HG03442 (cell line): ENCODE results near the gene TM4SF18.
A peak's percentile ranks its signal among the peaks of the same experiment; 100 is the strongest.
"Not testable (repeated sequence)": the region's sequence is repeated elsewhere in the genome, so short reads cannot be mapped to it uniquely, and the experiment has no call there.

Experiments used
- ATAC-seq: cut with Tn5 transposase; IDR thresholded peaks from one replicate; pipeline ENCODE4 v1.9.1; 2021; ENCODE audit warnings: mild to moderate bottlenecking, moderate library complexity; ENCODE audit not compliant: unreplicated experiment

Gene TM4SF18, protein sequence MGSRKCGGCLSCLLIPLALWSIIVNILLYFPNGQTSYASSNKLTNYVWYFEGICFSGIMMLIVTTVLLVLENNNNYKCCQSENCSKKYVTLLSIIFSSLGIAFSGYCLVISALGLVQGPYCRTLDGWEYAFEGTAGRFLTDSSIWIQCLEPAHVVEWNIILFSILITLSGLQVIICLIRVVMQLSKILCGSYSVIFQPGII

DNA sequence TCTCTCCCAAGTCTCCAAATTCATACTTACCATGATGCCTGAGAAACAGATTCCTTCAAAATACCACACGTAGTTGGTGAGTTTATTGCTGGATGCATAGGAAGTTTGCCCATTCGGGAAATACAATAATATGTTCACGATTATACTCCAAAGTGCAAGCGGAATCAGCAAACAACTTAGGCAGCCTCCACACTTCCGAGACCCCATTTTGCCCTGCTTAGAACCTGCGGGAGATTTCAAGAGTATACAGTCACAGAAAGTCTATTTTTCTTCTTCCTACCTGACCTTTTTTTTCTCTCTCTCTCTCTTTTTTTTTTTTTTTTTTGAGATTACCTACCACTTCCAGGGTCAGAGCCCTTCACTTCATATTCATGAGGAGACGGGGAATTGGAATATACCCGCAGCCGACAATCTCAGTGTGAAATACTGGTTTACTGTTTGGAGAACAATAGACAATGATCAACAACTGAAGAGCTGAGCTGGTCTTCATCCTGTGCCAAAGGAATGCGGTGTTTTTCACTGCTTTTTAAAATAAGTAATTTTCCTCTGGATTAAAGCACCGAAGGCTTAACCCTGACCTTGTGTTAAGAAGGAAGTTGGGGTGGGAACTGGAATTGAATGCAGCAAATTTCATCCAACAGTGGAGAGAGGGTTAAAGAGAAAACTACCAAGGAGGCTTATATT lies at the start of gene TM4SF18:
Gene TM4SF18, minus strand, starts transcription at position 461 of the 684 bp plus-strand sequence. Its CDS starts 254 bp downstream, at position 207.
- no peak for ATAC-seq

DNA sequence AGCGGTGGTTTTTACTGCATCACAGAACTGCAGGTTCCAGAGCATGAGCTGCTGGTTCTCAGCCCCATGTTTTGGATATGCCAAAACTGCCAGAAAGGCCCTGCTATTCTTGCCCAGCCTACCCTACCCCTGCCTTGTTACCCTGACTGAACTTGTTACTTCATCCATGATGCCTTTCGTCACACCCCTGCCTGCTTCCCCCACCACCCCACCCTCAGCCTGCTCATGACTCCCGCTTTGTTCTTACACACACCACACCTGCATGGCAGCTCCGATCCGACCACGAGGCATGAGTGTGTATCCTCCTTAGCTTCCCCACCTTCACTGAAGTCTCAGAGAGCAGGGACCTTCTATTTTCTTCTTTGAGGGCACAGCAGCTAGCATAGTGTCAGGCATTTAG lies 49.1 kb upstream of the TM4SF18 start:
- ATAC-seq, result no peak

DNA sequence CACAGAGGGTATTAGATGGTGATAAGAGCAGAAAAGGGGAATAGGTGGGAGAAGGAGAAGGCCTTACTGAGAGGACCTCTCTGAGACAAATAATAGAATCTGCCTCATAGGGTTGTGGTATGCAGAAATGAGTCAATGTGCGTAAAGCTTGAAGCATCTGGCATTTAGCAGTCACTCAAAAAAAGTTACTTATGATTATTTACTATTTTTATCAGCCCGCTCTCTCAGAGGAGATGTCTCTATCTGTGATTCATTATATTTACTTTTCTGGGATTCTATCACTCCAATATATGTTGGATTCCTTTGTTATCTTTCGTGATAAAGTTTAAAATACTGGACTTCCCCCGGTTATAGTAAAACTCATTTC lies 48.6 kb upstream of the TM4SF18 start:
- ATAC-seq, result peak; percentile 80

DNA sequence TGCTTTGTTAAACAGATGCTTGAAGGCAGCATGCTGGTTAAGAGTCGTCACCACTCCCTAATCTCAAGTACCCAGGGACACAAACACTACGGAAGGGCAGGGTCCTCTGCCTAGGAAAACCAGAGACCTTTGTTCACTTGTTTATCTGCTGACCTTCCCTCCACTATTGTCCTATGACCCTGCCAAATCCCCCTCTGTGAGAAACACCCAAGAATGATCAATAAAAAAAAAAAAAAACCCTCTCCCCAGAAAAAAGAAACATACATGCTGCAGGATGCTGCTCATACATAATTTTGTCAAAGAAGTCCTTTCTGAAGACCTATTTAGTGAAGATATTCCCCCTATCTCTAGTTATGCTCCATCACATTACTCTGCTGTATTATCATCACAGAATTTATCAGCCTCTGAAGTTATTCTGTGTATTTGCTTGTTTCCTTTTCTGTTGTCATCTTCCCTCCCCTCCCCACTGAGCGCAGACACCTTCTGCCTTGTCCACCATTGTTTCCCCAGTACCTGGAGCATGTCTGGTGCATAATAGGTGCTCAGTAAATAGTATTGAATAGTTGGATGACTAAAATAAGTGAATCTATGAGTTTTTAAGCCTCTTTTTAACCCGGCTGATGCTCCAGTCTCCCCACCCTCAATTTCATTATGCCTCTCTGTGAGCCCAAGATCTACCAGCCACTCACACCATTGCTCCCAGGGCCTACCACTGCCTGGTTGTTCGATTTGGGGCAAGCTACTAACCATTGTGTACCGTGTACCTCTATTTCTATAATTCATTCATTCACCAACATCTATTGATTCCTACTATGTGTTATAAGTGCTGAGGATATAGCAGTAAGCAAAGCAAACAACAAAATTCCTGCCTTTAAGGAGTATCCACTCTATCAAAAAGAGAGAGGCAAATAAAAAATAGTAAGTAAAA lies 48.0 kb upstream of the TM4SF18 start:
- no peak for ATAC-seq

DNA sequence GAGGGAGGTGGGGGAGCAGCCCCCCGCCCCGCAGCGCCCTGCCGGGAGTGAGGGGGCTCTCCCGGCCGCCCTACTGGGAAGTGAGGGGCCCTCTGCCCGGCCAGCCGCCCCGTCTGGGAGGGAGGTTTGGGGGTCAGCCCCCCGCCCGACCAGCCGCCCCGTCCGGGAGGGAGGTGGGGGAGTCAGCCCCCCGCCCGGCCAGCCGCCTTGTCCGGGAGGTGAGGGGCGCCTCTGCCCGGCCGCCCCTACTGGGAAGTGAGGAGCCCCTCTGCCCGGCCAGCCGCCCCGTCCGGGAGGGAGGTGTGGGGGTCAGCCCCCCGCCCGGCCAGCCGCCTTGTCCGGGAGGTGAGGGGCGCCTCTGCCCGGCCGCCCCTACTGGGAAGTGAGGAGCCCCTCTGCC lies 46.8 kb upstream of the TM4SF18 start:
- ATAC-seq, result not testable (repeated sequence)

DNA sequence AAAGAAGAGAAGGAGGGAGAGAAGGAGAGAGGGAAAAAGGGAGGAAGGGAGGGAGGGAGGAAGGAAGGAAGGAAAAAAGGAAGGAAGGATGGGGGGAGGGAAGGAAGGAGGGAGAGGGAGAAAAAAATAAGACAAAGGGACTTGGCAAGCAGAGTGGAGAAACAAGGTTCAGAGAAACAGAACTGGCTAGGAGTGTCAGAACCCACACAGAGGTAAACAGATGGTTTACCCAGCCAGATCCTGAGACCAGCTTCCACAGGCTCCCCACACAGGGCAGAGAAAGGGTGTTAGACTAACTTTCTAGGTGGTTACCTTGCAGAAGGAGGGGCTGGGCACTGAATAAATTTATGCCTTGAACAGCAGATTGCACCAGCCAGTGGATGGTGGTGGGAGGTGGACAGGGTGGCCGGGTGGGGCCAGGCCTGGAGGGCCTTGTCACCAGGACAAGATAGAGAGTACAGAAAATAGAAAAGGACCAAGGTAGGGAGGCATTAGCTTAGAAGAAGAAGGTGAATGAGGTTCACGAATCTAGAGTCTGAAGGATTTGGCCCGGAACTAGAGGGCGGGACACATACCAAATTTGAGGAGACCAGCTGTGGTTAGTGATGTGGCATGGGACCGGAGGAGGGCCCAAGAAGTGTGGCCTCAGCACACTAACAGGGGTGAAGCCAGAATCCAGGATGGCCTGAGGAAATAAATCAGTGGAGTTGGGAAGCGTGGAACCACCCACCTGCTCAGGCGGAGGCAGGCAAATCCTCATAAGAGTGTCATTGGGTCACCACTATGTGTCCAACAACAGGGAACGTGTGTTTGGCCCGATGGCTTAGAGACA lies 45.3 kb upstream of the TM4SF18 start:
- ATAC-seq, result no peak

DNA sequence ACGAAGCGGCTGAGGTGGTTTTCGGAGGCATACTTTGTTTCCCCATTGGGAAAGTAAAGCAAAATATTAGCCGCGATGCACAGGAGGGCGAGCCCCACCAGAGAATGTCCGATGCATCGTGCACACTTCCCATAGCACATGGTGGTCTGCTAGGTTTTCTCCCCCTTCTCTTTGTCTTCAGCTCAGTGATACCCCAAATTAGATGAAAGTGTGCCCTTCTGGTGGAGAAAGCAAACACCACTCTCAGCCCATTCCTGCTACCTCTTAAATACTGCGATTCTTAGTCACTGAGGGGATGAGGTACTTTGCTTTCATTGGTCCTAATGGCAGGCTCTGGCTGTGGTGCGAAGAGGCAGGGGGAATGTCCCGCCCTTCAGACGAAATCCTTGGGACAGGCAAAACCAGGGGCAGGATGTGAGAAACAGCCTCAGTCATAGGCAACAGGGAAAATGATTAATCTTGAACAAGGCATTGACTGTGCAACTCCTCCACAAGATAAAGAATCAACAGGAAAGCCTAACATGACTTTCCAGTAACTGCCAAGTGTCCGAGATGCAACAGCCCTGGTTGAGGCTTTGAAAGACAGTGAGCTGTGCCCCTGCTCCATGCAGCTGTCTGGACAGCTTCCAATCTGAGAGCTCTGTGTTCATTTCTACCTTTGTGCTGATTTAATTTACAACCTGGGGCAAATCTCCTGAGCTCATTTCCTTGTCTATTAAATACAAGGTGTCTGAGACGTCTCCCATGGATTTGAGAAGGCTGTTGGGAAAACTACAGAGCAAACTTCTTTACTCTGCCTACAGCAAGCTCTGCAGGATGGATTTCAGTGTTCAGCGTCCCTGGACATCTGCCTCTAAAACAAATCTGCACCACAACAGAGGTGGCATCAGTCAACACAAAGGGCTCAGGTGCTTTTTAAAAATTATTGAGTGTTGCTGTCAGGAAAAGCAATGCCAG lies 44.2 kb upstream of the TM4SF18 start, which contains the start of gene TM4SF1:
Gene TM4SF1, minus strand, starts transcription at position 242 of the 957 bp plus-strand sequence. Its CDS starts 102 bp downstream, at position 140.
- ATAC-seq, result no peak

DNA sequence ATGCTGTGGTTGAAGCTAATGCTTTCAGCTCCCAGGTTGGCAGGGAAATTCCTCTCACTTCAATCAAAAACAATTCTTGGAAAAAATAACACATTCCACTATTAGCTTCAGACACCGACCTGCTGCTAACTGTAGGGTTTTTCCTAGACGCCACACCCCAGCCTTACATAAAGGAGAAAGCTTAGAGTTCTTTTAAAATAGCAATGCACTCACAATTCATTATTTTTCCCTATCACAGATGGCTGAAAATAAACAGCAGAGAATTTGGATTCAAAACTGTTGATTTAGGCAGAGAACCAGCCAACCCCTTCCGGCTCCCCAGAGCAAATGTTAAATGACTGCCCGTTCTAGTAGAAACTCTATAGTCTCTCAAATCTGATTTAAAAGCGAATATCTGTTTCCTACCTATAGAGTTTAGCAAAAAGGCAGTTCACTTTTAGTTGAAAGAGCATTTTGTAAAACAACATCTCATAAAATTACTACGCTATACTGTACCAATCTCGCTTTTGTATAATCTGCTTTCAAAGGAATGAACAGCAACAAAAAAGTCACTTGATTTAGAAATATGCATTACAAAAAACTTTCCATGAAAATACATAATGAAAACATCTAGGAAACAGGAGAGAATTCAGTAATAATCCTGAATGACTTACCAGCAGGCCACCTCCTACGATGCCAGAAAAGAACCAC lies 43.4 kb upstream of the TM4SF18 start:
- no peak for ATAC-seq

DNA sequence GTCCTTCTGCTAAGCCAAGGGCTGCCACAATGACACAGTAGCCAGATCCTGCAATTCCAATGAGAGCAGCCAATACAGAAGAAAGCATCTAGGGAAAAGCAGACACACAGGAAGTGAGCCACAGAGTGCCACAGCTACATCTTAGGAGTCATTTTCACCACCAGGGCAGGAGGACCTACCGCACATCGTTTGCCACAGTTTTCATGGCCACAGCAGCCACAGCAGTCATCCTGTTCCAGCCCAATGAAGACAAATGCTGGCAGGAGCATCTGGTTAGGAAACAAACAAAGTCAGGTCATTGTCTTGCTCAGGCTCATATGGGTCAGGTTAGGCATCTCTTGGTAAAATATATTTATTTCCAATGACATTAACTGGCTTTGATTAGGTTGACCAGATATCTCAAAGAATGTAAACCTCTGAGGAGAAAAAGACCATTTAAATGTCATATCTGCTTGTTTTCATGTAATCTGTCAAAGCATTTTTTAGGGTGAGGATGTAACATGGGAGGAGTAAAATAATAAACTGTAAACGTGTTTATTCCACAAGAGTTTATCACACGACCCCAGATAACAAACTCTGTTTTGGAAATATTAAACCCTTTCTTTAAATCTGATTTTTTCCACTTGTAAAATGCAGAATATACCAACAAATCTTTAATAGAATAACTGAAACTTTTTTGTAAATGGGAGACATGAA lies 42.2 kb upstream of the TM4SF18 start:
- ATAC-seq, result no peak

DNA sequence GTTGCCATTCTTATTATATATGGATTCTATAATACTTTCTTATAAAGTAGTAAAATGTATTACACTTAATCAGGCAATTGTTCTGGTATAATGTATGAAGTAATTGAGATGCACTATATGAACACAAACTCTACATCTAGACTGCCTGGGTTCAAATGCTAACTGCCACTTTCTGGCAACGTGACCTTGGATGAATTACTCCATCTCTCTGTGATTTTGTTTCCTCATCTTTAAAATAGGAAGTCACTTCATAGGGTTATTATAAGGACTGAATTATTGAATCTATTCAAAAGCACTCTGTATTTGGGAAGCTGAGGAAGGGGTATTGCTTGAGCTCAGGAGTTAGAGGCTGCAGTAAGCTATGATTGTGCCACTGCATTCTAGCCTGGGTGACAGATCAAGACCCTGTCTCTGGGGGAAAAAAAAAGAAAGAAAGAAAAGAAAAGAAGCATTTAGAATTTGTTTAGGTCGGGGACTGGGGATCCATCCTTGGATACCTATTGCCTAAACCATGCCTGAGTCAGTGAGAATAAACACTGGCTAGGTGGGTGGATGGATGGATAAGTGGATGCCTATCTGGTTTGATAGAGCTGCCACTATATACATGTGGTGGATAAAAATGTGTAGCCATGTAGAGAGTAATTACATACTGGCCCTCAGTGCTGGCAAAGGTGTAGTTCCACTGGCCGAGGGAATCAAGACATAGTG lies 41.5 kb upstream of the TM4SF18 start:
- no peak for ATAC-seq

DNA sequence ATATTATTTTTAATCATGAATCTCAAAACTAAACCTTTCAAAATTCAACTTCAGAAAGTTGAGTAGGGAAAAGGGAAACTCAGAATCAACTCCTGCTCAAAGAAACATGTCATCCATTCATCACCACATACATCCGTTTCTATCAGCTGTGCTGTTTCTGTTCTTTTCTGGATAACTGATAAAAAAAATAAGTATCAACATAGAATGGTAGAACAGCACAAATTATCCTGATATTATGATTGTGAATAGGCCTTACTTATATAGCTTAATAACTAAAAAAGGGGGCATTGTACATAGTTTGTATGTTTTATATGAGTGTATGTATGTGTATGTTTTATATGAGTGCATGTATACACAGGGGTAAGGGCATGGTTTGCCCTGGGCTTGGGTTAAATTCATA lies 41.0 kb upstream of the TM4SF18 start:
- no peak for ATAC-seq

DNA sequence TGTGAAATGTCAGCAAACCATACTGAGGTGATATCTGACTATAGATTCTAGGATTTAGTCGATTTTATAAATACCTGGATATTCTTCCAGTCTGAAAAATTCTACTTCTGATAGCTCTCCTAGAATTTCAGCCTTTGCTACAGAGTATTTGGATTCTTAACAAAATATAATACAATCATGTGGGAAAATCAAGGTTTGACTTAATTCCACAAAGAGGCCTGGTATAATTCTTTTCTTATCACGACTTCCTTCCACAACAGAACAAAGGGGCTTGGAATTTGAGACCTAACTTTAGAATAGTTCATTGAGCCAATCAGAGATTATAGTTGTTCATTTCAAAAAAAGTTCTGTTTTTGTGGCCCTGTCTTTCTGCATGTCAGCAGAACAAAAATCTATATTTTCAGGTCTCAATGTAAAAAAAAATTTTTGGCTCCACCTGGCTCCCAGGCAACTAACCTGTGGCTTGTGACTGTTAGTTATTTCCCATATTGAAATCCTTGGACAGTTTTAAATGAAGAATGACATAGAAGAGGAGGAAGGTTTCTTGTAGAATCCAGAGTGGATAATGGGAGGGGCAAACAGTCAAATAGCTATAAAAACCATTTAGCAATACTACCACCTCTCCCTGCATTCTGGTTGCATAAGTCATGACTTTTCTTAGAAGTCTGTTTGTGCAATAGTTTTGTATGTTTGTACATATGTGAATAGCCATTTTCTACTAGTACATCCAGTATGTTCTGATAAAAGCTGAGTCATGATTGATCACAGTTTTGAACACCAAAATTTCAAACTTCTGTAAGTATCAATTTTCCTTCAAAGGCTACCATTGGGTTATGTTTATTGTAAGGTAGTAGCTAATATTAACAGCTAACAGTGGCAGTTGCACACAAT lies 40.0 kb upstream of the TM4SF18 start:
- ATAC-seq, result no peak

DNA sequence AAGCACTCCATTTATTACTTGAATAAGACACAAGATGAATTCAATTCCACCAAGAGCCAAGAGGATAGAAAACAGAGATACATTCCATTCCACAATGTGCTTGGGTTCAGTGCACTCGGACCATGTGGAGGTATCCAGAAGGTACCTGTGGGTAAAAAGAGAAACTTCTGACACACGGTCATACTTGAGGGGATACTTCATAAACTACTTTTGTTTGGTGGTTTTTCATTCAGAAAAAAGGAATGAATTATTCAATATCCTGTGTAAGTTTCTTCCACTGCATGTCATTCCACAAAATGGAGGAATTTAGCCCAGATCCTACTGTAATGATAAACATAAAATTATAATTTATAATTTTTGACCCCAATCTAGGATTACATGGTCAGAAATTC lies 38.3 kb upstream of the TM4SF18 start:
- no peak for ATAC-seq

DNA sequence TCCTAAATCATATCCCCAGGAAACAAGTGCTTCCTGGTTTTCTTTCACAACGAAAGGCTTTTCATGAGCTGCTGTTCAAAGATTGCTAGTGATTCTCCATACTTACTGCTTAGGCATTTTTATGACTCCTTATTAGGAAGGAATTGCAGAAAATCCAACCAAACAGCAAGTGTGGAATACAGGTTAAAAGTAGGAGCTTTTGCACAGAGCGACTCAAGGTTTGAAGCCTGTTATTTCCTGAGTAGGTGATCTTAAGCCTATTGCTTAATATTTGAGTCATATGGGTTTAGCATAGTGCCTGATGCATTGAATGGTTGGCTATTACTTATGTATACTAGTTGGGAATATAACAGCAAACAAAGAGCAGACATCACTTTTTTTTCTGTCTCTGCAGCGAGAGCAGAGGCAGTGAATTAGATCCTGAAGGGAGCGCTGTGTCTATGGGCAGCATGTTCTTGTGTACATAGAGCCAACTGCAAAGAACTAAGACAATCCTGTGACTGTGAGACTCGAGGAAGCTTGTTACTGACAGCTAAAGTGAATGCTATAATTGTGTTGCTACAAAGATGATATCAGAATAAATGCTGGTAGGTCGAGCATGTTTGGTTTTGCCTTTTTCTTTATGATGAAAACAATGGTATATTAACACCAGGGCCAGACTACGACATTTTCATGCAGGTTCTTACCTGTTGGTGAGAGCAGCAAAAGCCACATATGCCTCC lies 37.7 kb upstream of the TM4SF18 start:
- ATAC-seq, result no peak

DNA sequence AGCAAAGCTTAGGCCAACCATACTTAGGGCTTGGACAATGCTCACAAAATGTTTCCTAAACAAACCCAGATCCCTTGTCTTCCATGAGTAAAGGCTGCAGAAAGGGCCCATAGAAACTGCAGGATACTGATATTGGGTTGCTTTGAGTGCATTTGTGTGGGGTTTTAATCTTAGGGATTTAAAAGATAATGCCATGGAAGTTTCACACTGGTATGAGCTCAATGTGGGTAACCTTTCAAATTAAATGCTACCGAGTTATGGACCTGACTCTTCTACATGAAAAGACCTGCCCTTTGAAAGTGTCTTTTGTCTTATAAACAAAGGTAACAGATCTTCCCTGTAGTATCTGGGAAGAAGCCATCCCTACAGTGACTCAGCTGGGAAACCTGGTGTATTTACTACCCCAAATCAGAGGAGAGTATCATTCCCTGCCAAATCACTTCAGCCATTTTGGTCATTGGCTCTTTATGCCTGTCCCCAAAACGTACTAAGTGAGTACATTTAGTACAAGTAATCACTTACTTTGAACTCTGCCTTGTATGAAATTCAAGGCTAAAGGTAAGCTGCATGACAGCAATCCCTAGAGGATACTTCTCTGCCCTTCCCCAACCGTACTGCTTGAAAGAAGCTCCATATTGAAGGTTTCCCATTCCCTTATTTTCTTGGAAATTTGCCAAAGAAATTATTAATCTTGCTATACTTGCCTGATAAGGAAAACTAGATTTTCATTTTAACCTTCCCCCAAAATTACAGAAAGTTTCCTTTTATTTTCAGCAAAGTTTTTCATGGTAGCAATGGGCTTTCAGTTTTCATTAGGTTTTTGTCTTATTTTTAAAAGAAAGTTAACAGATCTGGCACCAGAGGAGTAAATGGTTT lies 36.8 kb upstream of the TM4SF18 start:
- ATAC-seq, result no peak
